Spleen (tissue), 11 donors: Measurements from ENCODE around the gene PKMYT1. TPM values are rescaled to one million over a fixed set of nuclear protein-coding genes. Genes with fewer than 3 reads are reported as not detected.

Experiments
- DNase-seq: peaks from one replicate; pipeline ENCODE4 v3.0.0-alpha.2; 2020
- H3K27ac ChIP-seq, 8 donors: fragments of 200-600 bp; sonication (generic) in 7 of 8; 1 replicate in 4 of 8; 2 replicates in 4 of 8; pipeline versions ENCODE4 v1.5.0 to v1.8.0; 2016 to 2021; ENCODE audit warnings: inconsistent platforms in 4 of 8, mild to moderate bottlenecking in 4 of 8, moderate library complexity in 1 of 8
- H3K27me3 ChIP-seq, 7 donors: fragments of 200-600 bp; sonication (generic) in 6 of 7; replicated peaks in 1 of 7; 1 replicate in 4 of 7; 2 replicates in 3 of 7; pipeline versions ENCODE4 v1.5.0 to v1.8.0; 2016 to 2021; ENCODE audit warnings: inconsistent platforms in 3 of 7, mild to moderate bottlenecking in 1 of 7
- H3K36me3 ChIP-seq, 6 donors: fragments of 200-600 bp; sonication (generic) in 5 of 6; 1 replicate in 4 of 6; 2 replicates in 2 of 6; pipeline versions ENCODE4 v1.5.0 to v1.8.0; 2016 to 2021; ENCODE audit warnings: inconsistent platforms in 2 of 6
- H3K4me1 ChIP-seq, 6 donors: fragments of 200-600 bp; sonication (generic) in 5 of 6; 1 replicate in 3 of 6; 2 replicates in 3 of 6; pipeline versions ENCODE4 v1.5.0 to v1.8.0; 2016 to 2021; ENCODE audit warnings: inconsistent platforms in 3 of 6
- H3K4me3 ChIP-seq, 8 donors: fragments of 200-600 bp; sonication (generic) in 7 of 8; 1 replicate in 4 of 8; 2 replicates in 4 of 8; pipeline versions ENCODE4 v1.5.0 to v1.8.0; 2016 to 2021; ENCODE audit warnings: inconsistent platforms in 4 of 8, mild to moderate bottlenecking in 4 of 8, moderate library complexity in 2 of 8
- H3K9me3 ChIP-seq, 8 donors: fragments of 200-600 bp; sonication (generic) in 7 of 8; 1 replicate in 4 of 8; 2 replicates in 4 of 8; pipeline versions ENCODE4 v1.5.0 to v1.8.0; 2016 to 2021; ENCODE audit warnings: inconsistent platforms in 4 of 8
- CTCF ChIP-seq, 11 experiments: fragments of 200-600 bp in 7 of 11; fragments of 450-650 bp in 4 of 11; sonication (generic) in 4 of 11; IDR thresholded peaks in 8 of 11; conservative IDR thresholded peaks in 3 of 11; 1 replicate in 7 of 11; 2 replicates in 4 of 11; pipeline versions ENCODE4 v1.4.0 to v1.8.0; 2016 to 2021; ENCODE audit warnings: antibody characterized with exemption in 11 of 11, inconsistent platforms in 4 of 11, mild to moderate bottlenecking in 1 of 11
- POLR2A ChIP-seq, 3 donors: fragments of 450-650 bp; IDR thresholded peaks; one replicate each; pipeline ENCODE4 v1.5.1; 2017; ENCODE audit warnings: antibody characterized with exemption in 3 of 3, mild to moderate bottlenecking in 1 of 3
- POLR2AphosphoS5 ChIP-seq, 3 donors: sonication (generic); formaldehyde crosslinking; IDR thresholded peaks; one replicate each; pipeline ENCODE4 v1.5.1; 2017; ENCODE audit warnings: antibody characterized with exemption in 3 of 3
- WGBS, 5 donors: extraction: QIAGEN DNeasy Blood & Tissue Kit in 3 of 5; methylation state at CpG; one replicate each; pipeline versions ENCODE4 v1.1.5 to v1.1.7; 2013 to 2018; 5-methylcytosine and 5-hydroxymethylcytosine counted together
- intact Hi-C: fragments of 100-400 bp; cut with DNase I; formaldehyde crosslinking; loops from one replicate; pipeline ENCODE4 v1.15.0; 2023; ENCODE audit warnings: low total_unique reads
- polyA plus RNA-seq, 3 donors: library from polyadenylated mRNA; stranded (reverse); fragments of 200-250 nt; gene quantifications; one replicate each; pipeline ENCODE4 v1.2.1, GENCODE V29; 2013
- total RNA-seq, 7 donors: library from RNA; depleted of rRNA in 3 of 7; stranded (reverse); fragments of >200 nt in 3 of 7; fragmentation: NEBNext Ultra II Directional in 4 of 7; extraction: Animal tissue kit (Norgen Biotek cat#: 25700) in 4 of 7; gene quantifications; one replicate each; pipeline versions ENCODE4 v1.1.0 to v1.2.1, GENCODE V29; 2016 to 2021
- donor health status: healthy with polysubstance abuse.
- donor health status: DM: no; HTN: no; CAD: no; lungs with moderate emphysema.
- donor health status: DM: no; HTN: no; CAD: no.
- donor health status: Bipolar disorder and iron deficiency.
- donor health status: healthy.
- donor health status: DM: no; HTN: no; CAD: no.
- donor health status: DM: yes; HTN: yes; CAD: no.

Gene PKMYT1
- total and polyA plus RNA-seq, 10 donors: 3.3 to 11.3 (median 6.2) TPM

GRCh38 chr16:2960183-2961010 lies 19.8 kb downstream of the PKMYT1 start:
- H3K9me3 ChIP-seq: no peaks in the 10 kb centered on the region
- WGBS, 5 donors: 74 to 87% (median 81%) methylated on average over 15 to 17 of the region's 17 CpGs
- no peak overlapping the region for H3K27ac ChIP-seq
- peaks cover 19 to 97% (median 57%) of the 10 kb centered on the region in 7 donors for H3K27me3 ChIP-seq
- H3K4me1 ChIP-seq: peaks cover 24 to 57% (median 39%) of the 10 kb centered on the region in 6 donors
- no peaks in the 10 kb centered on the region for H3K36me3 ChIP-seq
- no peak overlapping the region for H3K4me3 ChIP-seq
- no peak for DNase-seq
- TF ChIP-seq POLR2A (IDR thresholded peaks at IDR 0.05) (no peak), CTCF (IDR thresholded peaks at IDR 0.05 in 8 of 11, conservative IDR thresholded peaks at IDR 0.05 in 3 of 11) (no peak), POLR2AphosphoS5 (IDR thresholded peaks at IDR 0.05) (no peak)
- intact Hi-C loops: no loop called here

- intact Hi-C loops: no loop called here
- Histone ChIP-seq H3K4me3 (no peak overlapping the region), H3K9me3 (no peaks in the 10 kb centered on the region), H3K4me1 (peaks cover 12 to 54% (median 27%) of the 10 kb centered on the region in 6 donors), H3K27ac (no peak overlapping the region), H3K36me3 (no peaks in the 10 kb centered on the region), H3K27me3 (peaks cover 14 to 97% (median 55%) of the 10 kb centered on the region in 7 donors)
- WGBS, 5 donors: 60 to 86% (median 76%) methylated on average over 10 of the region's 10 CpGs
- no peak for DNase-seq
- TF ChIP-seq POLR2AphosphoS5 (IDR thresholded peaks at IDR 0.05): no peak
- no peak for TF ChIP-seq POLR2A (IDR thresholded peaks at IDR 0.05)
- no peak for TF ChIP-seq CTCF (IDR thresholded peaks at IDR 0.05 in 8 of 11, conservative IDR thresholded peaks at IDR 0.05 in 3 of 11)
Observed at GRCh38 chr16:2959206-2959605, 21.0 kb downstream of the PKMYT1 start.

- TF ChIP-seq POLR2AphosphoS5 (IDR thresholded peaks at IDR 0.05): no peak
- TF ChIP-seq POLR2A (IDR thresholded peaks at IDR 0.05): no peak
- no peak for TF ChIP-seq CTCF (IDR thresholded peaks at IDR 0.05 in 8 of 11, conservative IDR thresholded peaks at IDR 0.05 in 3 of 11)
- Histone ChIP-seq H3K4me1 (peaks cover 0 to 28% (median 6%) of the 10 kb centered on the region in 6 donors), H3K4me3 (no peak overlapping the region), H3K27ac (no peak overlapping the region), H3K36me3 (no peaks in the 10 kb centered on the region), H3K27me3 (peaks cover 0 to 80% (median 30%) of the 10 kb centered on the region in 7 donors), H3K9me3 (no peaks in the 10 kb centered on the region)
- intact Hi-C loops: no loop called here
- peak; percentile 38 for DNase-seq
- 82 to 90% (median 84%) methylated on average over 9 to 11 of the region's 11 CpGs for WGBS, 5 donors
Observed at GRCh38 chr16:2956579-2956956, 23.7 kb downstream of the PKMYT1 start.
